Caki2 (cell line): ENCODE results near the gene ABHD11. TPM values are rescaled to one million over a fixed set of nuclear protein-coding genes. Genes with fewer than 3 reads are reported as not detected.

Experiments
- DNase-seq: peaks from one replicate; pipeline ENCODE4 v3.0.0-alpha.2; 2015; ENCODE audit warnings: low read depth
- in situ Hi-C: cut with HindIII; loops from 2 replicates; pipeline ENCODE4 v1.10.0; 2016; ENCODE audit warnings: low sequenced_read_pairs, low pct_unique_long_range_greater_than_20kb, mixed read lengths
- total RNA-seq: library from RNA; depleted of rRNA; stranded (reverse); fragments of >200 nt; shearing (Covaris generic); gene quantifications from 2 replicates; pipeline ENCODE4 v1.2.3, GENCODE V29; 2014; ENCODE audit warnings: low replicate concordance

The ABHD11 gene
- total RNA-seq, 1 experiment from 2014 or later, result 45.0 TPM

DNA sequence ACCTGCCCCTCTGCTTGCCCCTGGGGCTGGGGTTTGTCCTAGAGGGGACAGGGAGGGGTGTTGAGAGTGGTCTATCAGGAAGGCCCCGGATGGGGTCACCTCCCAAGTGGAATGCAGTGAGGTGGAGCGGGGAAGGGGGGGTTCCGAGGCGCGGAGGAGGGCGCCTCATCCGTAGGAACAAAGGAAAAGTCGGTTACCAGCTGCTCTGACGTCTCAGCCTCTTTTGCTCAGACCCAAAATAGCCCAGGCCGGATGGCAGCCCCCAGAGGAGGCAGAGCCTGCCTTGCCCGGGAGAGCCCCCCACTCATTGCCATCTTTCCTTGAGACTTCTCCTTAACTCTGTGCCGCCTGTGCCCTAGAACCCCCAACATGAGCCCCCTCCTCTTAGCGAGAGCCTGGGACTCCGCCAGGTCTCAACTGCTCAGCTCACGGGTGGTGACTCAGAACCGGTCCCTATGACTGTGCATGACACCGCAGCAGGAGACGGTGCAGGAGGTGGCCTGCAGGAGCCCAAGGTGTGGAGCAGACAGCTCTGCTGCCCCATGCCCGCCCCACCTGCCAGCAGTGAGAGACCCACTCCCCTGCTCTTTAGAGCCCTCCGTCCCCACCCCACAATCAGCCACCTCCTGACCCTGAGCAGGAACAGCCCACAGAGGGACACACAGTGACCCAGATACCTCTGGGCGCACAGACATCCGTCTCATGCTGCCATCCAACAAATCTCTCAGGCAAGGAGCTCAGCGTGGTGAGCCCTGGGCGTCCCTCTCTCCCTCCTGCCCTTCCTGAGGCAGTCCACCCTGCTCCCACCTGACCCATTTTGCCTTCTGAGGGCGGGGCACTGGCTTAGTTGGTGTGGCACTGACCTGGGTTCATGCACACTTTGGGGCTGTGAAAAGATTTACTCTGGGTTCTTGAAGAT lies 32.2 kb downstream of the ABHD11 start:
- peak; percentile 74 for DNase-seq
- in situ Hi-C loops, result no loop called here

DNA sequence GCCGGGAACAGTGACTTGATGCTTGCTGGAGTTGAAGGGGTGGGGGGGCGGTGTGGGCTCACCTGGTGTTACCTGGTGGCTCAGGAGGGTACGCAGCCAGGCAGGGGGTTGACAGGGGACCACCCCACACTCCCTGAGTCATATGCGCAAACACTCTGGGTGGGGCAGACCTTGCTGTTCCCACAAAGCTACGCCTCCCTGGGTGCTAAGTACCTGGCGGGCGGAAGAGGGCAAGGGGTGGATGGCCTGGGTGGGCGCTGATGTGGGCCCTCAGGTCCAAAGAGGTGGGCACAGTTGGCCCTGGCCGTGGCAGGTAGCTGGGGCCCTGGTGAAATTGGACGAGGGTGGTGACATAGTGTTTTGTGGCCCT lies 33.1 kb downstream of the ABHD11 start:
- no peak for DNase-seq
- in situ Hi-C loops, result no loop called here

- DNase-seq, result peak; percentile 89
- in situ Hi-C loops, result no loop called here
Measured at GRCh38 chr7:73704640-73705550, 33.7 kb downstream of the ABHD11 start.

- peak; percentile 71 for DNase-seq
- in situ Hi-C loops, result no loop called here
Measured at GRCh38 chr7:73703757-73704639, 34.6 kb downstream of the ABHD11 start.

- DNase-seq, result no peak
- in situ Hi-C loops, result no loop called here
Measured at GRCh38 chr7:73703225-73703624, 35.4 kb downstream of the ABHD11 start.

DNA sequence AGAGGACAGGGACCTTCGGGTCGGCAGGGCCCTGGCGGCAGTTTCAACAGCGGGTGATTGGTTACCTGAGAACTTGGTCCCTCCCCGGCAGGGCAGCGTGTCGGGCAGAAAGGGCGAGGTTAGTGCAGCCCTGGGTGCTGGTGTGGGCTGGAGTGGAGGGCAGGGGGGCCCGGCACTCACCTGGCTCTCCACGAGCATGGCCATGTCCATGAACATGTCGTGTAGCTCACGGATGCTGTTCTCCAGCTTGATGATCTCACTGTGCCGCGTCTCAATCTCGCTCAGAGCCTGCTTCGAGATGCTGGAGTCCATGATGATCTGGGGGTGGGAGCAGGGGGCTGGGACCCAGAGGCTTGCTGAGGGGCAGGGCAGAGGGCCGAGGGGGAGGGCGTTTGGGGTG lies 35.9 kb downstream of the ABHD11 start:
- in situ Hi-C loops, result no loop called here
- DNase-seq, result no peak

GRCh38 chr7:73702226-73702625 lies 36.4 kb downstream of the ABHD11 start:
- in situ Hi-C loops, result no loop called here
- DNase-seq, result no peak

DNA sequence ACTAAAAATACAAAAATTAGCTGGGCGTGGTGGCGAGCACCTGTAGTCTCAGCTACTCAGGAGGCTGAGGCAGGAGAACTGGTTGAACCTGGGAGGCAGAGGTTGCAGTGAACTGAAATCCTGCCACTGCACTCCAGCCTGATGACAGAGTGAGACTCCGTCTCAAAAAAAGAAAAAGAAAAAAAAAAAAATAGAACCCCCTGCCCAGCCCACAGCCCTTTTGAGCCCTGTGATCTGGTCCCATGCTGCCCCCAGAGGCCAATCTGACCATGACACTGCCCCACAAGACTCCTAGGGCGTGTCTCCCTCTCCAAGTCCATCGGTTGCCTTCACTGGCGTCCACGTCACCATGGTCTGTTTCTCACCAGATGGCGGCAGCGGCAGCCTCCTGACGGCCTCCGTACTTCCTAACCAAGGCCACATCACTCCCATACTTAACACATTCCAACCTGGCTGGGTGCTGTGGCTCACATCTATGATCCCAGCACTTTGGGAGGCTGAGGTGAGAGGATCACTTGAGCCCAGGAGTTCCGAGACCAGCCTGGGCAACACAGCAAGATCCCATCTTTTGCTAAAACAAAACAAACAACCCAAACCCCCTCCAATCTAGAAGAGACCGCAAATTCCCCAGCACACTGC lies 37.1 kb downstream of the ABHD11 start:
- no peak for DNase-seq
- in situ Hi-C loops, result no loop called here

DNA sequence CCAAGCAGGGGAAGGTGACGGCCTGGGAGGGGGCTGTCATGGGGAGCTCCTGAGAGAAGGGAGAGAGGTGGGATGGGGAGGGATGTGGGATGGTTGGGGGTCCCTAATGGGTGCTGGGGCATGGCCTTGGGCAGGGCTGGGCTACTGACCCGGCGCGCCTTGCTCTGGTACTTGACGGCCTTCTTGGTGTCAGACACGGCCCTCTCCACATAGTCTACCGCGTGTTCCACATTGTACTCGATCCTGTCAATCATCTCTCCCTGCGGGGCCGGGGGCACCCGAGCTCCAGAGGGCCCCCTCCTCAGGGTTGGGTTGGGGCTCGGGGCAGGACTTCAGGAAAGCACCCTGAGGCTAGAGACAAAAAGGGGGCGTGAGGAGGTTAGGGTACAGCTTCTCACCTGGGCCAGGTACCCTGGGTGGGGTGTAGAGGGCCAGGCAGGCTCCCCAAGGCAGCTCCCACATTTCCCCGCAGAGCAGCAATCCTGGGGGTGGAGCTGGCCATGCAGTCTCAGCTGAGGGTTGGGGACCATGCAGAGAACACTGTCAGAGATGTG lies 37.9 kb downstream of the ABHD11 start:
- in situ Hi-C loops, result no loop called here

GRCh38 chr7:73700069-73700423 lies 38.6 kb downstream of the ABHD11 start:
- DNase-seq, result no peak

More for the DNA sequence above, 37.9 kb downstream of the ABHD11 start:
- DNase-seq, result no peak

GRCh38 chr7:73699370-73700068 lies 39.1 kb downstream of the ABHD11 start:
- in situ Hi-C loops, result no loop called here
- no peak for DNase-seq

More at GRCh38 chr7:73700069-73700423, 38.6 kb downstream of the ABHD11 start:
- in situ Hi-C loops, result no loop called here

DNA sequence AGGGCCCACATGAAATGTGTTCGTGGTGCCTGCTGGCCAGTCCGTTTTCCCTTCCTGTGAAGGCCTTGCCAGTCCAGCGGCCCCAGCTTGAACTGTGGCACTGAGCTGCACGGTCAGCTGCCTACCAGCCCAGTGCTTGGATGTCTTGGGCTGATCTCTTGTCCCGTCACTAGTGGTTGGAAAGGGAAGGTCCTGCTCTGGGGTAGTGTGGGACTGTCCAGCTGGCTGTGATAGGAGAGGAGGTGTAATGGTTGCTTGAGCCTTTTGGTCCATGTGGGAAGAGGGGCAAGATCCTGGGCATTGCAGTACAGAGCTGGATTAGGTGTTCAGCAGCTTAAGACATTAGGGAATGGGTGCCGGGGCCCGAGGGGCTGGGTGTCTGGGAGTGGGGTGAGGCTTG lies 40.2 kb downstream of the ABHD11 start:
- no peak for DNase-seq
- in situ Hi-C loops, result no loop called here

GRCh38 chr7:73696372-73696771 lies 42.2 kb downstream of the ABHD11 start:
- in situ Hi-C loops, result no loop called here
- DNase-seq, result no peak

DNA sequence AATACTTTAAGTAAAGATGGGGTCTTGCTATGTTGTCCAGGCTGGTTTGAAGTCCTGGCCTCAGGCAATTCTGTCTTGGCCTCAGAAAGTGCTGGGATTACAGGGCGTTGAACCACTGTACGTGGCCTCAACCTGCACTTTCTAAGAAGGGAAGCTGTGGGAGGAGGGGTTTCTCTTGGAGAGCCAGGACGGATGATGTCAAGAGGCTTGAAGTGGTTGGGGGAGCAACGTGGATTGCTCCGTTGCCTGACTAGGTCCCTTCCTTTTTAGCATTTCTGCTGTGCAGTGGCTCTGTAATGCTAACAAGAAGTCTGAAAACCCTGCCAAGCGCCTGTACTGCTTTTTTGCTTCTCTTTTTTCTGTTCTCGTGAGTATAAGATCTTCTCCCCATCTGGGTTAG lies 48.0 kb downstream of the ABHD11 start:
- in situ Hi-C loops, result no loop called here
- no peak for DNase-seq

DNA sequence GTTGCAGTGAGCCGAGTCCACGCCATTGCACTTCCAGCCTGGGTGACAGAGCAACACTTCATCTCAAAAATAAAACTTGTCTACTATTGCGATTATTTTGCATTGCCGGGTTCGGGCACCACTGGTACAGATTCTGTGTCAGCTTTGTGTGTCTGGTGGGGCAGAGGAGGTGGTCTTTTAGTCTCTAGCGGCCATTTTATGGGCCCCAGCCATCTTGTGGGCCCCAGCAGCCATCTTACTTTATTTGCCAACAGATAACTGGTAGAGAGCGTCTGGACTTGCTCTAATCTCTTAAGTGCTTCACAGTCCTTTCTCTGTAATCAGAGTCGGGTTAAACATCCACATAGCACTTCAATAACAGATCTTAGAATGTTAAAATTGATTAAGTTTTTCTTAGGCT lies 50.3 kb downstream of the ABHD11 start:
- in situ Hi-C loops, result no loop called here

More for the DNA sequence above, 50.3 kb downstream of the ABHD11 start:
- DNase-seq, result no peak
